ENCODE data around the gene IL26. TPM values are rescaled to one million over a fixed set of nuclear protein-coding genes. Genes with fewer than 3 reads are reported as not detected.
"Not testable (repeated sequence)": the region's sequence is repeated elsewhere in the genome, so short reads cannot be mapped to it uniquely, and the experiment has no call there.

IL26 gene
- polyA plus RNA-seq, 3 donors: not detected

DNA sequence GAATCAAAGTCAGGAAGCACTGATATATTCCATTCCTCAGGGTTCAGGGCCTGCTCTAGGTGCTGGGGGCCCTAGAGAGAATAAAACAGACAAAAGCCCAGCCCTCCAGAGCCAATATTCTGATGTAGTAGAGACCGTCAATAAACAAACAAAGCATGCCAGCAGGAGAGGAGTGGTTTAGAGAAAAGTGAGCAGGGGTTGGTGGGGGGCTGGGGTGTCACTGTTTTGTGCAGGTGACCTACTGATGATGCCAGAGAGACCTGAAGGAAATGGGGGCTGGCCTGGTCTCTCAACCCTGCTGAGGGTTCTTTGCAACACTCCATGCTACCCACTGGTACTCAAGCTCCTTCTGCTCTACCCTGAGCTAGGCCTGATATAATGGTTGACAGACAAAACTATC is 26.5 kb downstream of the IL26 start:
- no peak for DNase-seq

DNA sequence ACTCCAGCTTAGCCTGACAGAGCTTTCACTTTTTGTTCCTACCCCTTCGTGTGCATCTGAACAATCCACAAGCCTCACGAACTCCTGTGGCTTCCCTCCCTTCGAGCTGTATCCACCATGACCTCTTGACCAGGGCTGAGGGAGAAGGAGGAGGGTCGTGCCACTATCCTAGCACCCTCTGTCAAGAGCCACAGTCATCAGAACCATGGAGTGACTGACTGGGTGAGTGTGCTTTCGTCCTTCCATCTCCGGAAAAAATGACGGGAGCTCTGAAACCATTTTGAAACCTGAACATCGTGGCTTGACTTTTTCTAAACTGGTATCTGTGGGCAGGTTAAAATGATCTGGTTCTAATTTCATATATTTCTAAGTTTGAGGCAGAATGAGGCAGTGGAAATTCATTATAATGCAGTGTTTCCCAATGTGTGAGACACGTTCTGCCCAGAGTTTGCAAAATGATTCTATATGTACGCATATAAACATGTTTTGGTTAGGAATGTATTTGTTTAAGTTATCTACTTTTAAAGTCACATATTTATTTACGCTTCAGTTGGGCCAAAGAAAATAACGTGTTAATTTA is 27.0 kb downstream of the IL26 start:
- DNase-seq: no peak

DNA sequence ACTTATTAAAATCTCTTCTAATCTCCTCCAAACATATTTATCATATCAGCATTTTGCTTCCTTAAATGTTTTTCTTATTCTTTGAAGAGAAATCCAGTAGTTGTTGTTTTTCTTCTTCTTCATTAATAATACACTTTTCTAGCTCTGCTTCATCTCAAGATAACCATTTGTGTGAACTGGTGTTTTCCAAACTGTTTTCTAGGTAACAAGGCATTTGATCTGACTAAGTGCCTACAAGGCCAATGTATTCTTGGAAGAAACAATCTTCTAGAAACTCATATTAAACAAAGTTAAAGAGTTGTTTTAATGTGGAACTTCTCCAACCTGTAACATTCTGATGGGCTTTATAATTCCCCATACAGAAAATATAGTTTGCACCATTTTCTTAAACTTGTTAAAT is 35.3 kb downstream of the IL26 start:
- no peak for DNase-seq

DNA sequence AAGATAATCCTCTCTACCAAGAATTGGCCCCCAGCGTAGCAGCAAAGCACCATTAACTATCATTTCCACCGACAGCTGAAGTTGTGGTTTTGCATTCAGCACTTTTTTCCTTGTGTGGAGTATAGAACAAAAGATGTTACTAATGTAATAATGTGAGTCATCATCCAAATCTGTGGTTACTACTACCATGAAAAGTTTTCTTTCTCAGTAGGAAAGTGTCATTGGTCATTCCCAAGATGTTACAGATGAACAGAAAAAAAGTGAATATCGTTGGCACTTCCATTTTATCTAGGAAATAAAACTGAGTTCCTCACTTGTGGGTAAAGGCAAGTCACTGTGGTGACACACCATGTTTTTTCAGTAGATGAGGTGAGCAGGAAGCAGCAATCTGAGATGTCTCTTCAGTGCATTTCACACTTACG is 35.8 kb downstream of the IL26 start:
- DNase-seq: no peak

DNA sequence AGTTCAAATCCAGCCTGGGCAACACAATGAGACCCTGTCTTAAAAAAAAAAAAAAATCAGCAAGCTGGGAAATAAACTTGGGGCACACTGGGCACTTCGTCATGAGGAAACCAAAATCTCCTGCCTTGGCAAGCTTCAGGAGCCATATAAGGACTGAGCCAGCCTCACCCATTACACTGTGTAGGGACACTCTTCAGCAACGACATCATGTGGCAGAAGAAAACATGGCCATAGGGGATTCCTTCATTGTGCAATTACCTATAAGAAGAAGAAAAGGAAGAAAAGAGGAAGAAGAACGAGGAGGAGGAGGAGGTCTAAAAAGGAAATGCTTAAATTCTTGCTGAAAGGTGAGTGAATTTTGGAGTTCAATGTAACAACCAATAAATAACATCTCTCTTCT is 40.0 kb downstream of the IL26 start:
- no peak for DNase-seq

DNA sequence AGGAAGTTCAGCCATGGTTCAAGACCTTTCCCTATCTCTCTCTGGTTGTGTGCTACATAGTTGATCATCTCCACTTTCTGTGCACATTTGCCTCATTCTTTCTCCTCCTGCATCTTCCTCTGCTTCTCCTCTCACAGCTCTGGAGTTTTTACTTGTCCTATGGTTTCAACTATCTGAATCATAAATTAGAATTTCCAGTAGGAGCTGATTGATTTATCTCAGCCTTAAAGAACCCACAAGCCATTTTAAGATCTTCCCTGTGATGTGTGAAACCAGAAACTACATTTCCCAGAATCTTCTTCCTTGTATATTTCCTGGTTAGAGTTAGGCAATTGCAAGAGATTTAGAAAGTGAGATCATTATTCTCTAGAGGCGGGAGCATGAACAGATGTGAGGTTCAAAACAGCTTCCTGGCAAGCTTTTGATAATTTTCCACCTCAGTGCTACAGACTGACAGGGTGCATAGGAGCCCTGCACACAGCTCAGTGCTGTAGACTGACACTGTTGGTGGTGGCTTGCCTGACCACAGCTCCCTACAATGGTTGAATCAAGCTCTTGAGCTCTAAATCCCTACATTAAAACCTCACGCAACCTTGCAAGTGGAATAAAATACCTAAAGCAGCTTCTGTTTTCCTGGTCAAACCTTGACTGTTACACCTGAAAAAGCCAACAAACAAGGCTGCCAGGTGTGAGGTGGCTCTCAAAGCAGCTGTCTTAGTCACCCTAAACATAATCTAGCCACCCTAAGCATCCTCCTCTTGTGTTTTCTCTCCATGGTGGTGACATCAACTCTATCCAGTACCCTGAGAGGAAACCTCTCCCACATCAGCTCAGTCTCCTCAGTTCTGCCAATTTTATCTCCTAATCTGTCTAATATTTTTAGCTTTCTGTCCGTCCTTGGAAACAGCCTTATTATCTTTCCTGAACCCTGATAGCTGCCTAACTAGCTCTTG is 44.5 kb downstream of the IL26 start:
- DNase-seq: no peak

DNA sequence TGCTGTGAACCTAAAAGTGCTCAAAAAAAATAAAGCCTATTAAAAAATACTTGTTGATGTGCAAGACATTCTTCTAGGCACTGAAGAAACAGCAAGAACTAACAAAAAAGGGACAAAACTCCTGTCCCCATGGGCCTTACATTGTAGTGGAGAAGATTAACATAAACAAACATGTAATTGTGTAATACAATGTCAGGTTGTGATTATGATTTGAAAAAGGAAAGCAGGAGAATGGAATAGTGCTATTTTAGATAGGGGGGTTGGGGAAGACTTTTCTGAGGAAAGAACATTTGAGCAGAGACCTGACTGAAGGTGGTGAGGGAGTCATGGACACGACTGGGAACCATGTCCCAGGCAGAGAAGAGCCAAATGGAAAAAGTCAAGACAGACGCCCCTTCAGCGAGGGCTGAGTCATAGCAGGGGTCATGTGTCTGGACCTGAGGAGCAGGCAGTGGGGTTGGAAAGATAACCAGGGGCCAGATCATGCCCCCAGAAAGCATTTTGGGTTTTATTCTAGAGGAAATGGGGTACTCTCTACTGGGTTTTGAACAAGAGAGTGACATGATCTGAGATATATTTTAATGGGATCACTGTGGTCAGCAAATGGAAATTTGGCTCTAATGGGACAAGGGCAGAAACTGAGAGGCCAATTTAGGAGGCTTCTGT is 46.7 kb downstream of the IL26 start:
- no peak for DNase-seq

DNA sequence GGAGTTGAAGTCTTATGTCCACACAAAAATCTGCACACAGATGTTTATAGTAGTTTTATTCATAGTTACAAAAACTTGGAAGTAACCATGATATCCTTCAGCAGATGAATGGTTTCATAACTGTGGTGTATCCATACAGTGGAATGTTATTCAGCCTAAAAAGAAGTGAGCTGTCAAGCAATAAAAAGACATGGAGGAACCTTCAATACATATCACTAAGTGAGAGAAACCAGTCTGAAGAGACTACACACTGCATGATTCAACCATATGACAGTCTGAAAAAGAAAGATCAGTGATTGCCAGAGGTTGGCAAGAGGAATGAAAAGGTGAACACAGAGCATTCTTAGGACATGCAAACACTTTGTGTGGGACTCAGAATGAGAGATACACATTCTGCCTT is 47.4 kb downstream of the IL26 start:
- DNase-seq: no peak

DNA sequence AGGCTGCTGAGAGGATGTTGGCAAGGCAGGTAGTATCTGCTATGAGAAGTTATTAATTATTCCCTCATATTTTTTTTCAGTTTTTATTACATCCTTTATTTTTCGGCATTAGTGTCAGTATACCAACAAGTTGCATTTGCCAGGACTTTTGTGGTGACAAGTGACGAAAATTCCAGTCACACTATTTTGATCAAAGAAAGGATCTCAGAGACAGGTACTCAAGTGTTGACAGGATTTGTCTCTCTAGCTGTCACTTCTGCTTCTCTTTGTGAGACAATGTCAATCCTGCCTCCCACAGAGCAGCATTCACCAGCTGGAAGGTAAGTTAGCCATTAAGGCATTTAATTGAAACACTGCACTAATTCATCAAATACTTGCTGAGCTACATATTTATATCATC is 48.0 kb downstream of the IL26 start:
- no peak for DNase-seq

DNA sequence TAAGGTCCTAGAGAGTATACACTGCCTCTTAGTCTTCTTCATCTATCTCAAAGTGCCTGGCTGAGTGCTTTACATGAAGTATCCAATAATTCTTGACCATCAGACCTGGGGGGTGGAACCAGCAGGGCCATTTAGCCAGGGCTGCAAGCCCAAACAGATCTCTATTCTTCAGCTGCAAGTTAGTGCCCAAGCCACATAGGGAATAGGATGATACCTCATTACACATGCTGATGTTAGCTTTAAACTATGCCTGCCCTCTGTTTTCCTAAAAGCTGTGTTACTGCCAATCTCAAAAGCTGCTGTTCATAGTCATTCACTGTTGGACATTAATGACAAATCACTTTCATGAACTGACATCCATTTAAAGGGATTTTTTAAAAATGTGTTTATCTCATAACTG is 49.4 kb downstream of the IL26 start:
- no peak for DNase-seq

DNA sequence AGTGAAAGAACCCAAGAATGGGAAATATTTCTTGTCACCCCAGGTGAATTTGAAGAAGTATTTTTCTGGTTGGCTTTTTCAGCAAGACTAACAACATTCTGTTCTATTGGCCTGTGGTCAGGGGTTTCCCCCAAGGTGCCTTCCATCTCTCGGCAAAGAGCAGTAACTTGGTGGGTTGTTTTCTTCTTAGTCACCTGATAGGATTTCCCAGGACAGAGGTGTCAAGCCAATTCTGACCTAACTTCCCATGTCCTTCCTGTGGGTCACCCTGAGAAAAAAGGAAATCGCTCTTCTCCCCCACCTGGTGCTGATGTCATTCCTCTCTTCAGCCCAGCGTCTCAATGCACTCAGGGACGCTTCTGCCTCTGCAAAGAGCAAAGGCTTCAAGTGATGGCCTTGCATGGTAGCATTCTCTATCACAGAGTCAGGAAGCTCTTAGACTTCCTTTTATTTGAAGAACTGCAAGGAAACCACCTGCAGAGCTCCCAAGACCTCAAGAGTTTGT is 50.0 kb downstream of the IL26 start:
- DNase-seq: no peak

DNA sequence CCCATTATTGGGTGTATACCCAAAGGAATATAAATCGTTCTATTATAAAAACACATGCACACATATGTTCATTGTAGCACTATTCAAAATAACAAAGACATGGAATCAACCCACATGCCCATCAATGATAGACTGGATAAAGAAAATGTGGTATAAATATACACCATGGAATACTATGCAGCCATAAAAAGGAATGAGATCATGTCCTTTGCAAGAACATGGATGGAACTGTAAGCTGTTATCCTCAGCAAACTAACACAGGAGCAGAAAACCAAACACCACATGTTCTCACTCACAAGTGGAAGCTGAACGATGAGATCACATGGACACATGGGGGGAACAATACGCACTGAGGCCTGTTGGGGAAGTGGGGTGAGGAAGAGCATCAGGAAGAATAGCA is 50.8 kb downstream of the IL26 start:
- not testable (repeated sequence) for DNase-seq

DNA sequence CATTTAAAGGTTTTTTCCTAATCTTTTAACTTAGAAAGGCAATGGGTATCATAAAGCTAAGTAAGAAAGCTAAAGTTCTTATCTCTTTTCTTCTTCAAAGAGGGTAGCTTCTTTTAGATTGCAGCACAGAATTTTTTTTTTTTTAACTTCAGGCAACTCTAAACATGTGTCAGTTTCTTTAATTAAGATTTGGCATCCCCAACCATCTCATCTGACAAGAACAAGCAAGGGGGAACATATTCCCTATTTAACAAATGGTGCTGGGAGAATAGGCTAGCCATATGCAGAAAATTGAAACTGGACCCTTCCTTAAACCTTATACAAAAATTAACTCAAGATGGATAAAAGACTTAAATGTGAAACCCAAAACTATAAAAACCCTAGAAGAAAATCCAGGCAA is 51.8 kb downstream of the IL26 start:
- no peak for DNase-seq

DNA sequence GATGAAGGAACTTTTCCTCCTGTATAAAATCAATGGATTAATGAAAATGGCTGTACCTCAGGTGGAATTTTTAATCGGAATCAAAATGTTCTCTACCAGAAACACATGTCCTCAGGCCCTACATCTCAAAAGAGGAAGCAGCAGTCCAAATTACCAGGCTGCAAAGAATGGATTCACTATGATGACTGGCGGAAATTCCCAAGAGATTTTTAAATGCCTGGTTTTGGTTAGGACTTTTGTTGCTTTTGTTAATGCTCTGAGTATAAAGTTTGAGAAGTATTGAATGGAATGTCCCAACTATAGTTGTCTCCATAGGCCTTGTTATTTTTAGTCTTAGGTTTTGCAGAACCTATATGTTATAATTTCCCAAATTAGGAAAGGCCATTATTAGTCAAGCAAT is 54.9 kb downstream of the IL26 start:
- DNase-seq: no peak

DNA sequence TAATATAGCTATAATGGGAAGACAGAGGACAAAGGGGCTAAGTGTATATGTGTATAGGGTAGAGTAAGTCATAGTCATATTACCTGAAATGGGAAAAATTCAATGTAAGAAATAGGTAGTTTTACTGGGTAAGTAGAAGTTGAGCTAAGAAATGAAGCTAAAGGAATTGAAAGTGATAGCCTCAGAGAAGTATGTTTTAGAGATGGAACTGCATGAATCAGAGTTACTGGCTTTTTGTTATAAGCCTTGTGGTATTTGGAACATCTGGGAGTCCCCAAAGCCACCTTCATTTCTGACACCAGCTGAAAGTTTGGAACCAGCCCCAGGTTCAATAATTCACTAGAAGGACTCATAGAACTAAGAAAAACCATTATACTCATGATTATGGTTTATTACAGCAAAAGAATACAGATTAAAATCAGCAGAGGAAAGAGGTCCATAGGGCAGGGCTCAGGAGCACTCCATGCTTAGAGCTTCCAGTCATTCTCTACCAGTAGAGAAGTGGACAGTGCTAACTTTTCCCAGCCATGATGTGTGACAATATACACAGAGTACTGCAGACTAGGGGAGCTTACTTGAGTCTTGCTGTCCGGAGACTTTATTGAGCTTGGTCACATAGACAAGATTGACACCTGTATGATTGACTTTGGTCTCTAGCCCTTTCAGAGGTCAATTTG is 56.3 kb downstream of the IL26 start:
- no peak for DNase-seq

DNA sequence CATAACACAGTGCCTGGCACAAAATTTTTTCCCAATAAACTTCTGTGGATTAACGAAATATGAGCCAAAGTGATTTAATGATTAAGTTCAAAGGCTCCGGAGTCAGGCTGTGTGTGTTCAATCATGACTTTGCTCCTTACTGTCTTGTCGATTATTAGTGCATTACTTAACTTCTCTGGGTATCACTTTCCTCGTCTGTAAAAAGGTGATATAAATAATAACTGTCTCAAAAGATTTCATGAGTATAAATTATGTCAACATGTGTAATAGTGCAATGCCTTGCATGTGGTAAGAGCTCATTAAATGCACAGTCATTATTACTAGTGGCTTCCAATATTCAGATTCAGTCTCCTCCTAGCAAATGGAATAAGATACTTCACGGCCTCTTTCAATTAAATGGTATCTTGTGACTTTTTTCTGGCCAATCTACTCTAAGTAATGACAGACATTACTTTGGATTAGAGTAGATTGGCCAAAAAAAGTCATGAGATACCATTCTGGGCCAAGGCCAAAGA is 59.2 kb downstream of the IL26 start:
- no peak for DNase-seq

DNA sequence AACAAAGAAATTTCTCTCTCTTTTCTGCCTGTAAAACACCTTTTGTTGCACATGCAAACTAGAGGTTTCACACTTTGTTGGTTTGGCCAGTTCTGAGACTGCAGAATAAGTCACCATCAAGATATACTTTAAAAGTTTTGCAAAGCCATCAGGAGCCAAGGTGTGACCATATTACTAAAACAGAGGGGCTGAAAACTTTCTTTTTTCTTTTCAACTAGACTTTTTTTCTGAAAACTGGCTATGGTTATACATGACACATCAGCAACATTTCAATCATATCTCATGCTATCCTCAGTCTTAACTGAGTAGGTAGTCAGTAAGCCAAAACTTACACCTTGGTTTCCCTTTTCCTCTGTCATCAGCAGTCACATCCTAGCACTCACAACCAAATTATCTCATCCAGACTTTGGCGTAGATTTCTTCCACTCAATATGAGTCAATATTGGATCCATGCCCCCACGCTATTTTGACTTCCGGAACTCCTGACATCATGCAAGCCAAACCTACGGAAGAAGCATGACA is 62.0 kb downstream of the IL26 start:
- no peak for DNase-seq

DNA sequence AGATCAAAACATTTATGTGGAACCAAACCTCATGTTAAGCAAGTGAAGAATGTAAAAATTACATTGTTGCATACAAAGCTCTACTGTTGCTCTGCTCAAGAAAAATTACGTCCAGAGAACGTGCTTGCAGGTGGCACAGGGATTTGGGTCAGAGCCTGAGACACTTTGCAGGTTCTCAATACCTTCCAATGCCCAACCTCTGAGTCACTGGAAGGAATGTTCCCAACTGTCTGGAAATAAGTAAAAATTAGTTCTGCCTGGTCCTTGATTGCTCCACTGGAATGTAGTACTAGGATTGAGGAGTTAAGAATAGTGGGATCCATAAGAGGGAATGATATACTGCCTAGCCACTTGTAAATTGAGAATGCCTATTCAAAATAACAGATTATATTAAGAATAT is 63.2 kb downstream of the IL26 start:
- no peak for DNase-seq

DNA sequence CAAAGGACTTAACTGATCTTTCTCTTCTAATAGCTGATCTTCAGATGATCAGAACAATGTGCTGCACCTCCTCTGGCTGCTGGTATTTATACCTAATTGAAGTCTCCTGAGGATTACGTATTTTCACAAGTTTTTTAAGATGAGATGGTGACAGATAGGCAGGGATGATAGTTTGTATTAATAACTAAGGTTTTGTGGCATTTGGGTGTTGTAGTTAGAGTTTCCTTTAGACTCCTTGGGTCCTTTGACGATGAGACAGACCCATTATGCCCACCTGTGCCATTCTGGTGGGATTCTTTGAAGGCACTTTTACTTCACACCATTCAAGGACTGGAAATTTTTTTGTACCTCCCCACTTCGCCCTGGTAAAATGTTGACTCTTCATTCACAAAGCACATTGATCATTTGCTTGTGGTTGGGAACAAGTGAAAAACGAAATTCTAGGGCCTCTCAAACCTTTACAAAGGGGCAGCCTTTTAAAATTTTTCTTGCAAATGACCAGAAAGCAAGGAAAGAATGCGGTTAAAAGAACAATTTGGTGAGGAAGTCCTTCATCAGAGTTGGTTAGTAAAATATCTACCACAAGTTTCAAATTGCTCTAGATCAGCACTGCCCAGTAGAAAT is 65.8 kb downstream of the IL26 start, which contains the start of gene IFNG:
IFNG (minus strand) TSS at position 60 of the 624 bp plus-strand sequence. CDS start 125 bp downstream, outside the sequence.
- DNase-seq: no peak

DNA sequence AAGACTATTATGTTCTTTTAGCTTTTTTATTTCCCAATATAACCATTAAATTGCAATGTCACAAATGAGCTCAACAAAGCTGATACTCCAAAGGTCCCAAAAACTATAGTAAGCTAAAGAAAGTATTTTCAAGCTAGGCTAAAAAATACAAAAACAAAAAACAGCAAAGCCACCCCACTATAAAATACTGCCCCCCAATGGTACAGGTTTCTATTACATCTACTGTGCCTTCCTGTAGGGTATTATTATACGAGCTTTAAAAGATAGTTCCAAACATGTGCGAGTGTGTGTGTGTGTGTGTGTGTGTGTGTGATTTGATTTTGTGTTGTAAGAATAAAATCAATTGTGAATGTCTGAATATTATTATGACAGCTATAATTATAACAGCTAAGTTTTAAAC is 67.2 kb downstream of the IL26 start:
- no peak for DNase-seq

DNA sequence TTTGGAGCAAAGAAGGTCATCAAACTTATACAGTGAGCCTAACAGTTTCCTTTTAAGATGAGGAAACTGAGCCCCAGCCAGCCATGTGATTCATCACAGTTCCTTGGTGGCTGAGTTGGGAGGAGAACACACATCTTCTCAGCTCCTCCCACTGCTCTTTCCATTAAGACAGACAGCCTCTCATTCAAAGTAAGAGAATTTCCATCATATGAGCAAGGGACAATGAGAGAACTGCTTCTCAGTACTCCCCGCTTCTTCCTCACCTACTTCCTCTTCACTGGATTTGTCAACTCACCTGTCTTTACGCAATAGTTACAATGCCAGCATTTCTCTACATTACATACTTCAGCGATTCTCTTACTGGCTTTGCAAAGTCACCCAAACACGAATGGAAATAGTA is 68.2 kb downstream of the IL26 start:
- no peak for DNase-seq
